HAP-1 (cell line): ENCODE results near the gene KCNN3.

Experiments used
- DNase-seq, 2 experiments: peaks; one replicate each; pipeline ENCODE4 v3.0.0-alpha.2; 2016 to 2020; ENCODE audit warnings: low spot score in 2 of 2
- H3K27me3 ChIP-seq: fragments of 250-450 bp; sonication (Bioruptor Pico); 2 replicates; pipeline ENCODE4 v1.5.1; 2020; ENCODE audit warnings: low read depth, mild to moderate bottlenecking, moderate library complexity
- H3K36me3 ChIP-seq: fragments of 250-450 bp; sonication (Bioruptor Pico); replicated peaks from 2 replicates; pipeline ENCODE4 v1.5.1; 2020; ENCODE audit warnings: mild to moderate bottlenecking
- H3K4me1 ChIP-seq: fragments of 250-450 bp; sonication (Bioruptor Pico); 2 replicates; pipeline ENCODE4 v1.5.1; 2020; ENCODE audit warnings: mild to moderate bottlenecking
- H3K4me3 ChIP-seq: fragments of 250-450 bp; sonication (Bioruptor Pico); 2 replicates; pipeline ENCODE4 v1.5.1; 2020; ENCODE audit warnings: mild to moderate bottlenecking, moderate library complexity
- H3K9me3 ChIP-seq: fragments of 250-450 bp; sonication (Bioruptor Pico); 2 replicates; pipeline ENCODE4 v1.5.1; 2020; ENCODE audit warnings: mild to moderate bottlenecking, moderate library complexity
- in situ Hi-C: fragments of 300-500 bp; cut with MboI; formaldehyde crosslinking; loops from 3 replicates; pipeline ENCODE4 v1.14.3; 2020; ENCODE audit warnings: low sequenced_read_pairs, inconsistent platforms, mixed read lengths

The KCNN3 gene

GRCh38 chr1:154802336-154802969, 67.6 kb downstream of the KCNN3 start:
- Histone ChIP-seq H3K4me3 (no peak overlapping the region), H3K9me3 (no peaks in the 10 kb centered on the region), H3K36me3 (no peaks in the 10 kb centered on the region), H3K27me3 (no peaks in the 10 kb centered on the region), H3K4me1 (no peaks in the 10 kb centered on the region)
- DNase-seq, result no peak
- in situ Hi-C loops, result no loop called here

GRCh38 chr1:154801234-154802011, 68.7 kb downstream of the KCNN3 start:
- in situ Hi-C loops, result no loop called here
- no peaks in the 10 kb centered on the region for H3K27me3 ChIP-seq
- H3K36me3 ChIP-seq, result no peaks in the 10 kb centered on the region

GRCh38 chr1:154799188-154799587, 70.9 kb downstream of the KCNN3 start:
- no peaks in the 10 kb centered on the region for H3K27me3 ChIP-seq
- in situ Hi-C loops, result no loop called here
- DNase-seq, result no peak
- H3K36me3 ChIP-seq, result no peaks in the 10 kb centered on the region
- no peak overlapping the region for H3K4me3 ChIP-seq
- H3K4me1 ChIP-seq, result no peaks in the 10 kb centered on the region
- H3K9me3 ChIP-seq, result no peaks in the 10 kb centered on the region

More at GRCh38 chr1:154801234-154802011, 68.7 kb downstream of the KCNN3 start:
- Histone ChIP-seq H3K4me1 (no peaks in the 10 kb centered on the region), H3K4me3 (no peak overlapping the region), H3K9me3 (no peaks in the 10 kb centered on the region)
- DNase-seq, result no peak

DNA sequence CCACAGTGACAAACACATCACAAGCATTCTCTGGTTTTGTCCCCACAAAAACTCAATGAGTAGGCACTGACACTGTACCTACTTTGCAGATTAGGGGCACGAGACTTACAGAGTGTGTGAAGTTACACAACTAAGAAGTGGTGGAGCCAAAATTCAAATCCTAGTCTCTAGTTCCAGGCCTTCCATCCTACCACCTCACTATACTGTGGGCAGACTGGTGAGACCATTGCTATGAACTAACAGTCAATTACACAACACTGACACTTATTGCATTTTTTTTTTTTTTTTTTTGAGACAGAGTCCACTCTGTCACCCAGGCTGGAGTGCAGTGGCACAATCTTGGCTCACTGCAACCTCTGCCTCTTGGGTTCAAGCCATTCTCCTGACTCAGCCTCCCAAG, 71.4 kb downstream of the KCNN3 start:
- no peak overlapping the region for H3K4me3 ChIP-seq
- H3K36me3 ChIP-seq, result no peaks in the 10 kb centered on the region
- no peaks in the 10 kb centered on the region; the same call in 1 of the 2 replicates for H3K27me3 ChIP-seq
- no peaks in the 10 kb centered on the region for H3K9me3 ChIP-seq
- DNase-seq, result no peak
- H3K4me1 ChIP-seq, result no peaks in the 10 kb centered on the region
- in situ Hi-C loops, result no loop called here

- H3K36me3 ChIP-seq, result no peaks in the 10 kb centered on the region
- H3K4me3 ChIP-seq, result no peak overlapping the region
- in situ Hi-C loops, result no loop called here
Observed at GRCh38 chr1:154797175-154797574, 72.9 kb downstream of the KCNN3 start.

GRCh38 chr1:154796303-154796892, 73.7 kb downstream of the KCNN3 start:
- in situ Hi-C loops, result no loop called here
- no peak for DNase-seq
- no peaks in the 10 kb centered on the region for H3K36me3 ChIP-seq
- H3K9me3 ChIP-seq, result no peaks in the 10 kb centered on the region
- no peak overlapping the region for H3K4me3 ChIP-seq
- no peaks in the 10 kb centered on the region; the same call in 1 of the 2 replicates for H3K27me3 ChIP-seq
- H3K4me1 ChIP-seq, result no peaks in the 10 kb centered on the region

More at GRCh38 chr1:154797175-154797574, 72.9 kb downstream of the KCNN3 start:
- Histone ChIP-seq H3K27me3 (no peaks in the 10 kb centered on the region; the same call in 1 of the 2 replicates), H3K4me1 (no peaks in the 10 kb centered on the region), H3K9me3 (no peaks in the 10 kb centered on the region)
- DNase-seq, result no peak

DNA sequence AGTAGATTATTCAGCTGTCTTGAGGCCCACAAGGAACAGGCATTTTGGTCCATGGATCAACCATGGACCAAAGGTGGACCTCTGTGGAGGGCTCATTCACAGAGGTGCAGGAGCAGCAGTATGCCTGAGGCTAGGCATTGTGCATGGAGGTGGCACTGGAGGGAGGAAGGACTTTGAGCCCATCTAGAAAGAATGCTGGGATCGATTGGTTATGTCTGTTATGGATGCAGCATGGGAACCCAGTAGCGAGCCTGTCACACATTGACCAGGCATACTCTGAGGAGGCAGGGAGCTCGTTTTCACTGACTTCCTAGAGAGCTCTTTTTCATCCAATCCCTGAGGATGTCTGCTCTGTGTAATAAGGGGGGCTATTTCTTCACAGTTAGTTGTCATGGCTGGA, 75.5 kb downstream of the KCNN3 start:
- Histone ChIP-seq H3K9me3 (no peaks in the 10 kb centered on the region), H3K27me3 (no peaks in the 10 kb centered on the region; the same call in 1 of the 2 replicates), H3K4me1 (no peaks in the 10 kb centered on the region), H3K4me3 (no peak overlapping the region), H3K36me3 (no peaks in the 10 kb centered on the region)
- in situ Hi-C loops, result no loop called here
- no peak for DNase-seq

DNA sequence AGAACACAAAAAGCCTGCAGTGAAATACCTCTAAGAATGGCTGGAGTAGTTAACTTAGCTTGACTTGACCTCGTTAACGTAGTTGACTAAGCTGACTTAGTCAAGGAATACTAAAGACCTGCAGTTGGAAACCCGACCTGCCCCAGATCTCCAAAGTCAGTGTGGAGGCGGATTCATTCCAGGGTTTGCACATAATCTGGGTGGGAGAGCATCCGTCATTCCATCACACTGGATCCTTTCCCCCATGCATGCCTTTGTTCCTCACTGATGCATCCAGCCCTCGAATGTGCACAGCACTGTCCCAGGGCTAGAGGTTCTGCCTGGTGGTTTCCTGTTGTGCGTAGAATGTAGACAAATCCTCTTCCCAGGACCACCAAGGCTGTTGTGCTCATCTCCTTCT, 76.4 kb downstream of the KCNN3 start:
- Histone ChIP-seq H3K27me3 (no peaks in the 10 kb centered on the region; the same call in 1 of the 2 replicates), H3K4me3 (no peak overlapping the region), H3K9me3 (no peaks in the 10 kb centered on the region), H3K36me3 (no peaks in the 10 kb centered on the region), H3K4me1 (peaks cover 7% of the 10 kb centered on the region)
- no peak for DNase-seq
- in situ Hi-C loops, result no loop called here

- Histone ChIP-seq H3K9me3 (no peaks in the 10 kb centered on the region), H3K27me3 (no peaks in the 10 kb centered on the region; the same call in 1 of the 2 replicates)
- in situ Hi-C loops, result no loop called here
Observed at GRCh38 chr1:154792899-154793298, 77.2 kb downstream of the KCNN3 start.

DNA sequence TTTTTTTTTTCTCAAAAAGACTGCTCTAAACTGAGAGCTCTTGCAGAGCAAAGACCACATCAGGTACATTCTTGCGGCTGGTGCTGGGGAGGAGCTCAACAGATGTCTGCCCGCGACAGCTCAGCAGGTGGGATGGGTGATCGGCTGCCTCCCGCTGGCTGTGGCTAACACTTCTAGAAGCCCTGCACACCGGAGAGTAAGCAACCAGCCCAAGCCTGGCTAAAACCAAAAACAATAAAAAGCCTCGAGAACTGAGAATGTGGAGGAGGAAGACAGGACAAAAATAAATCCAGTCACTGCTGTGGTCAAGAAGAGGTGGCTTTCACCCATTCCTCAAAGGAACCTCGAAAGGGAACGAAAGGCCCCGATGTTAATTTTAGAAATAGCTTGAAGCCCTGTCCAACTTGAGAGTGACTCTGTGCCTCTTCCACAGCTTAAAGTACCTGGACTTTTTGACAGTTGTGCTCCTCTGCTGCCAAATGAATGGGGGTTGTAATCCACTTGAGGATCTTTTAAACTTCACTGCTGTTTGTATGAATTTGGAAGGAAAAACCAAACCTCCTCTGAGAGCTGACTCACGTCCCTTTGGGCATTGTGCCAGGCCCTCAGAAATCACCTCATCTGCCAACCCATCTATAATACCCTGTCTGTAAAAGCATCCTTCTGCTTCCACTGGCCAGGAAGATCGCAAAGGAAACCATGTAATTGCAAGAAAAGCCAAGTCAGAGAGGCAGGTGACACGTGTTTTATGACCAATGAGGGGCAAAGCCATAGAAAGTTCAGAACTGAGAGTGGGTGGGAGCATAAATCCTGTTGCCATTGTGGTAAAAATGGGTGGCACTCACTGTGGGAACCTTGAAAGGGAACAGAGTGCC, 78.6 kb downstream of the KCNN3 start:
- in situ Hi-C loops, result no loop called here
- peaks cover 27% of the 10 kb centered on the region for H3K4me1 ChIP-seq
- H3K27me3 ChIP-seq, result no peaks in the 10 kb centered on the region; the same call in 1 of the 2 replicates
- H3K36me3 ChIP-seq, result no peaks in the 10 kb centered on the region
- no peaks in the 10 kb centered on the region for H3K9me3 ChIP-seq
- no peak overlapping the region for H3K4me3 ChIP-seq
- no peak for DNase-seq

More at GRCh38 chr1:154792899-154793298, 77.2 kb downstream of the KCNN3 start:
- no peaks in the 10 kb centered on the region for H3K36me3 ChIP-seq
- peaks cover 14% of the 10 kb centered on the region for H3K4me1 ChIP-seq
- no peak overlapping the region for H3K4me3 ChIP-seq
- DNase-seq, result no peak

DNA sequence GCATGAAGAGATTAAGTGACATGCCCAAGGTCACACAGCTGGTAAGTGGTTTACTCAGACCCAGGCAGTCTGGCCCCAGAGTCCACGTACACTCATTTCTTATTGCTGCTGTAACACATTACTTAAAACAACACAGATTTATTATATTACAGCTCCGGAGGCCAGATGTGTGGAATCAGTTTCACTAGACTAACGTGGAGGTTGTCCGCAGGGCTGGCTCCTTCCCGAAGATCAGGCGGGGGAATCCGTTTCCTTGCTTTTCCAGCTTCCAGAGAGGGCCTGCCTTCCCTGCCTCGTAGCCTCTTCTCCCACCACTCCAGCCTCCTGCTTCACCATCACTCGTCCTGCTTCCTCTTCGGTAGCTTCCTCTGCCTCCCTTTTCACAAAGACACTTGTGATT, 81.2 kb downstream of the KCNN3 start:
- no peak for DNase-seq
- no peaks in the 10 kb centered on the region for H3K9me3 ChIP-seq
- H3K36me3 ChIP-seq, result no peaks in the 10 kb centered on the region
- no peaks in the 10 kb centered on the region; the same call in 1 of the 2 replicates for H3K27me3 ChIP-seq
- H3K4me1 ChIP-seq, result peaks cover 32% of the 10 kb centered on the region
- no peak overlapping the region for H3K4me3 ChIP-seq
- in situ Hi-C loops, result no loop called here

- in situ Hi-C loops, result no loop called here
- no peaks in the 10 kb centered on the region for H3K36me3 ChIP-seq
- H3K4me1 ChIP-seq, result peaks cover 32% of the 10 kb centered on the region
- H3K4me3 ChIP-seq, result no peak overlapping the region
- H3K27me3 ChIP-seq, result no peaks in the 10 kb centered on the region
- peak; percentile 60 to 93 for DNase-seq
- no peaks in the 10 kb centered on the region for H3K9me3 ChIP-seq
Observed at GRCh38 chr1:154788110-154788870, 81.8 kb downstream of the KCNN3 start.
